NCI-H2196 (cell line): ENCODE results near the gene EARS2.

Source experiments
- DNase-seq: peaks from one replicate; lab custom pipeline; 2025; ENCODE audit not compliant: unreplicated experiment; lab: John Stamatoyannopoulos, UW

The EARS2 gene

GRCh38 chr16:23508589-23509440 is 48.3 kb downstream of the EARS2 start:
- no peak for DNase-seq

DNA sequence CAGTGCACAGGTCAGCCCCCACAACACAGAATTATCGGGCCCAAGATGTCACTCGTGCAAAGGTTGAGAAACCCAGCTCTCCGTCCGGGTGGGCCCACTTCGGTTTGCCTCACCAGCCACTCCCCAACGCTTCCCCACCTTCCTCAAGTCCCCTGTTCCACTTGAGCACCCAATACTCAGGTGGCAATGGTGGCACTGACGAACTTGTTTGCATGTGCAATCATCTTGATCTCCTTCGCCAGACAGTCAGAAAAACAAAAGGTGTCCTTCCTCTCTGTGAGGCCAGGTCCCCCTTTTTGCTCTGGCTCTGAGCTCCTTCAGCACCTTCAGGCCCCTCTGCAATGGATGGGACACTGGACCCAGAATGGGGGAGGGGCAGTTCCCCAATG is 50.5 kb downstream of the EARS2 start:
- DNase-seq, result no peak

DNA sequence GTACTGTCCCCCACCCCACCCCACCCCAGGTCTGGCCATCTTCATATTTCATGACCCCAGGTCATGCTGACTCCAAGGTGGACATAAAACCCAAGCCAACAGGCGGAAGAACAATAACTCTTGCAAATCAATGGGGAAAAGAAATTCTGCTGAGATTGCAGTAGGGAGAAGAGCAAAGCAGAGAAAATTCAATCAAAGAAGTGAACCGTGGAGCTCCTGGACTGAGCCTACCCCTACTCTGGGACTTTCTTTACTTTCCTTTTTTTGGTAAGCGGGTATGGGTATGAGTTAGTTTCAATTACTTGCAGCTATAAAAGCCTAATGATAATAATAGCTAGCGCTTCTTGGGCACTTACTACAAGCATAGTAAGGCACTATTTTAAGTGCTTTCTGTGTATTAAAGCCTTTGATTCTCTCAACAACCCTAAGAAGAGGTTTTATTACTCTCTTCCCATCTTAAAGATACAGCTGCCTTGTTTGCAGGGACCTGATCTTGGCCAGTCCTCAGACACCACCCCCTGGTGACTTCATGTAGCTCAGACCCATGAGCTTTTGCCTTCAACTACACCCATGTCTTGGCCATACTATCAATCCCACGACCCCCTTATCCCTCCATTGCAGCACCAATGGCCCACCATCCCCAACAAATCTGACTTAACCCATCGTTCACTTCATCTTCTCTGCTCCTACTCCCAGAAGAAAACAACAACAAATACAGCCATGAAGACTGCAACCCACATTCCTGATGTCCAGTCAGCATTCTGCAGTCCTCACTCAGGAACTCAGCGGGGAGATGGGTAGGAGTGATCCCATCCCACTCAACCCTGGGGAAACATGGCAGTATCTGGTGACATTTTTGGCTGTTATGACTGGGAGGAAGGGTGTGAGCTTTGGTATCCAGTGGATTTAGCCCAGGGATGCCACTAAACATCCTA is 51.2 kb downstream of the EARS2 start:
- no peak for DNase-seq

DNA sequence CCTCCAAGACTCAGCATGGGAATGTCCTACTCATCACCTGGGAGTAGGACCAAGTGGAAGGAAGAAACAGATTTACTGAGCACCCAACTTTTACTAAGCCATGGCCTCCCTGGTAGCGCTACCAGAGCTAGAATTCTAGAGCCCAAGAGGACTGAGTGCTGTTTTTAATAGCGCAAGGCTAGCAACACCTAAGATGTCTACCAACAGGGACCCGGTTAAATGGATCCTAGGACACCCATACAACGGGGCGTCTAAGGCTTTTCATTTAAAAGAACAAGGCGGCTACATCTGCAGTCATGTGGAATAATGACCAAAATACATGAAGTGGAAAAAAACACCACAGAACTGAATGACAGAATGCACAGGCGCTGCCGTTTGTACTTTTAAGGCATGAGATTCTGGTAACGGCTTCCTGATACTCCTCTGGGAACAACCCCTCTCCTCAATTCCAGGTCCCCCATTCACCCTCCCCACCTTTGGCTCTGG is 51.9 kb downstream of the EARS2 start:
- no peak for DNase-seq

DNA sequence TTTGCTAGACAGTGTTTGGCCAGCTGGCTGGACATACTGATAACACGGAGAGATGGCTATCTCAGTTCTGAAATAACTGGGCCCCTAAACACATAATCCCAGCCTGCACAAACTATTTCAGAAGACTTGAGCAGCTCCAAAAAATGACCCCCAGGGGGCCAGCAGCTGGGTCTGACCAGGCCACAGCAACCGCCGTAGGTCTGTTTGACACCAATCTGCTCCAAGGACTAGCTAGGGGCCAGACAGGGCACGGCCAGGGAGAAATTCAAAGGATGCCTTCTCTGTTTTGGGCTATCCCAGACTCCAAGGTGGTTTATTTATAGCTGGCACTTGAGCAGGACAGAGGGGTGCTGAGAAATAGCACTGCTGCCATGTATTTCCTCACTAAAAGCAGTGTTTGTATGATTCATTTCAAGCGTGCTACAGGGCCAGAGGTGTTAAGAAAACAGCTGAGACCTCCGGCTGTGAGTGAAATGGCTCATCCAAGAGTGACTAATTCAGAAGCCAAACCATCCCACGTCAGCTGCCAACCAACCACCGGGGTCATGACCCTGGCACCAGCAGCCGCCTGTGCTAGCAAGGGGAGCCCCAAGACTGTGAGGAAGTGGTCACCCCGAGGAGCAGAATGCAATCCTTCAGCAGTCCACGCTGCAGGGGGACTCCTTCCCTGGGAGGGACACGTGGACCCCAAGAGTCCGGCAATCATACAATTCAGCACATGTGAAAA is 52.5 kb downstream of the EARS2 start:
- DNase-seq, result peak; percentile 26

DNA sequence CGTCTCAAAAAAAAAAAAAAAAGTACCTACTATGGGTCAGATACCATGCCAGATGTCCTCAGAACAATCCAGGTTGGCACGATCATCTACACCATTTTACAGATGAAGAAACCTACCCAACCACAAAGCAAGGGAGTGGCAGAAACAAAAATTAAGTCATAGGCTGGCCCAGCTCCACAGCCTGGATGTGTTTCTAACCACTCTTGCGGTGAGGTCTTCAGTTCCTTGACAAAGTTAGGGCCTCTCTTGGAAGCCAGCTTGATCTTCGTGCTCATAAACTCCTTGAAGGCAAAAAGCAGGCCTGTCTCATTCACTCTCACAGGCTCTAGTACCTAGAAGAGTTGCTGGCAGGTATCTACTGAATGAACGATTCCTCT is 53.1 kb downstream of the EARS2 start:
- peak; percentile 12 for DNase-seq

- no peak for DNase-seq
These were observed 54.7 kb downstream of the EARS2 start for GRCh38 chr16:23502466-23502865.

DNA sequence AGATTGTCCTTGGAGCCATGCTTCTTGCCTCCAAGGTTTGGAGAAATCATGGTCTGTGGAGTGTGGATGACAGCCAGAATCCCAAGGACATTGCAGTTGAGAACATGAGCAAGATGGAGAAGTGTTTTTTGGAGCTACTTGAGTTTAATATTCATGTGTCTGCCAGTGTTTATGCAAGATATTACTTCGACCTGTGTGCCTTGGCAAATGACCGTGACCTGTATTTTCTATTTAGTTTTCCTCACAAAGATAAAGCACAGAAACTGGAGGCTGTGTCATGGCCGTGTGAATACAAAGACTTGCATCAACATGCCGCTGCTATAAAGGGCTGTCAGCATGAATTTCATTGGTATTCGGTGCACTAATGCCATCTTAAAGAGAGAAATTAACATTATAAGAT is 55.9 kb downstream of the EARS2 start:
- DNase-seq, result no peak

DNA sequence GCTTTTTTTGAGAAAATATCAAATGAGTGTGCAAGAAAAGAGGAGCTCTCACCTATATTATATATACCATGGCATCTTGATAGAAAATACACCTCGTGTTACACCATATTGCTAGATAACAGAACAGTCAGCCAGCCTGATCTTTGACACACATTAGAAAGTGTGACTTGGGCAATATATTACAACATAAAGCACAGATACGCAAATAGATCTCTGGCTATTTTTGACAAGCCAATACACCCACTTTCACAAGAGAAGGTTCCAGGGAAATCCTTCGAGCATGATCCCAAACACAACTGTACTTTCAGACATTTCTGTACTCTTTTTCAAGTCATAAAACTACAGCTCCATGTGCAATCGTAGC is 56.3 kb downstream of the EARS2 start:
- no peak for DNase-seq

GRCh38 chr16:23500212-23500861 is 56.8 kb downstream of the EARS2 start:
- no peak for DNase-seq

- DNase-seq, result no peak
These were observed 57.3 kb downstream of the EARS2 start for GRCh38 chr16:23499801-23500200.

DNA sequence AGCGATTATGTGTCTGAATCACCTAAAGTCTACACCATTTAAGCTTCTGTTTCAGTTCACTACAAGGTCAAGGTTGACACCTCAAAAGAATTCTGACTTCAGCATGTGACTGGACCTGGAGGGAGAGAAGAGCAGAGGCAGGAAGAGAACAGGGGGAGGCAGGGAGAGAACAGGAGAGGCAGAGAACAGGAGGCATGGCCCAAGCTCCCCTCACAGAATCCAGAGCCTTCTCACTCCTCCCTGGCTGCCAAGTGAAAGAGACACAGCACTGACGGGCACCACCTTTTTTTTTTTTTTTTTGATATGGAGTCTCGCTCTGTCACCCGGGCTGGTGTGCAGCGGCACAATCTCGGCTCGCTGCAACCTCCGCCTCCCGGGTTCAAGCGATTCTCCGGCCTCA is 58.3 kb downstream of the EARS2 start:
- no peak for DNase-seq

DNA sequence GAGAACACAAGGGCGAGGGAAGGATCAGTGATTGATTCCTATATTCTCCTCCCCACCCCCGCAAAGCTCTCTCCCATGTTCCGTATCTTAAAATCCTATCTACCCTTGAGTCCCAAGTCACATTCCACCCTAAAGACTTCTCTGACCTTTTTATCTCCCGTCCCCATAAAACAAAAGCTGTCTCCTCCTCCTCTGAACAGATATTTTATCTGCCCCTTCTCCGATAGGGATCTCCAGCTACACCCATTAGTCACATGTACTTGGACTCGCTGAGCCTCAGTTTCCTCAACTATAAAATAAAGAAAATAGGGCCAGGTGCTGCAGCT is 59.6 kb downstream of the EARS2 start:
- no peak for DNase-seq

GRCh38 chr16:23496821-23497542 is 60.2 kb downstream of the EARS2 start:
- DNase-seq, result no peak

GRCh38 chr16:23495671-23496070 is 61.5 kb downstream of the EARS2 start:
- DNase-seq, result no peak

GRCh38 chr16:23494188-23494587 is 63.0 kb downstream of the EARS2 start:
- DNase-seq, result no peak

GRCh38 chr16:23491490-23492391 is 65.4 kb downstream of the EARS2 start:
- no peak for DNase-seq

- no peak for DNase-seq
These were observed 70.7 kb downstream of the EARS2 start for GRCh38 chr16:23486480-23486879.

DNA sequence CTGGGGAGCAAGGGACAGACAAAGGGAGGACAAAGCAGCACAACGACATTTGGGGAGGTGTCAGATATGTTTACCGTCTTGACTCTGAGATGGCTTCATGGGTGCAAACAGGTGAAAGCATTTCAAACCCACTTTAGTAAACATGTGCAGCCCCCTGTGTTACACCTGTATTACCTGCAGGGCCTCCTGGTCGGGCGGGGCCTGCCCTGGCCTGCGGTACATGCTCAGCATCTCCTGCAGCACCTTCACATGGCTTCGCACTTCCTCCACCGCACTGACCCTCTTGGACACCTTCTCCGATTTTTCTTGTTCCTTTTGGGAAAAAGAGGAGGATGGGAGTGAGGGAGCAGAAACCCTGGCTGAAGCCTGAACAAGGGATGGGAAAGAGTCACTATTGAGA is 71.3 kb downstream of the EARS2 start:
- DNase-seq, result no peak
